Calu3 (cell line): ENCODE data around the gene UCHL5. TPM values are rescaled to one million over a fixed set of nuclear protein-coding genes. Genes with fewer than 3 reads are reported as not detected.

Experiments
- BruUV-seq: library from RNA; stranded (reverse); fragments of 400-500 nt; replicated peaks from 2 replicates; lab custom pipeline; 2021; lab: Mats Ljungman, UMichigan
- CTCF ChIA-PET: fragments of 300-600 bp; sonication (Branson Sonifier 250); formaldehyde crosslinking; loops from one replicate; lab custom pipeline; 2022; ENCODE audit warnings: antibody characterized with exemption; lab: Charles Lee
- DNase-seq: peaks from one replicate; pipeline ENCODE4 v3.0.0; 2022
- H3K27ac Mint-ChIP-seq: one replicate; pipeline ENCODE4 v1.8.0; 2022; ENCODE audit warnings: mixed read lengths; ENCODE audit not compliant: unreplicated experiment
- H3K27me3 Mint-ChIP-seq: one replicate; pipeline ENCODE4 v1.8.0; 2022; ENCODE audit warnings: mixed read lengths; ENCODE audit not compliant: unreplicated experiment
- H3K36me3 Mint-ChIP-seq: one replicate; pipeline ENCODE4 v1.8.0; 2022; ENCODE audit warnings: mild to moderate bottlenecking, moderate library complexity, mixed read lengths; ENCODE audit not compliant: insufficient read depth, unreplicated experiment
- H3K4me1 Mint-ChIP-seq: one replicate; pipeline ENCODE4 v1.8.0; 2022; ENCODE audit warnings: mild to moderate bottlenecking, low read depth, mixed read lengths; ENCODE audit not compliant: unreplicated experiment
- H3K4me3 Mint-ChIP-seq: one replicate; pipeline ENCODE4 v1.8.0; 2022; ENCODE audit warnings: mild to moderate bottlenecking, low read depth, moderate library complexity, mixed read lengths; ENCODE audit not compliant: unreplicated experiment
- H3K9me3 Mint-ChIP-seq: one replicate; pipeline ENCODE4 v1.8.0; 2022; ENCODE audit warnings: low read depth, mixed read lengths; ENCODE audit not compliant: unreplicated experiment
- CTCF ChIP-seq: fragments of 200-600 bp; IDR thresholded peaks from one replicate; pipeline ENCODE4 v1.8.0; 2022; ENCODE audit warnings: antibody characterized with exemption; ENCODE audit not compliant: unreplicated experiment
- intact Hi-C: fragments of 100-400 bp; cut with micrococcal nuclease; formaldehyde crosslinking; loops from one replicate; pipeline ENCODE4 v1.10.0; 2022; ENCODE audit not compliant: unreplicated experiment
- total RNA-seq: library from RNA; stranded (reverse); gene quantifications from 2 replicates; pipeline ENCODE4 v1.2.3, GENCODE V29; 2022

Gene UCHL5
- total RNA-seq, 1 experiment from 2014 or later: 69.9 TPM

- CTCF ChIA-PET: interaction anchor here (2.1 kb wide), 1 partner anchor 10 kb away, joined by 6 read pairs; no protein-coding TSS in a partner anchor
- no peak for TF ChIP-seq CTCF
- Mint-ChIP-seq H3K9me3 (no peaks in the 10 kb centered on the region), H3K4me1 (peaks cover 9% of the 10 kb centered on the region), H3K36me3 (peaks cover 6% of the 10 kb centered on the region), H3K4me3 (no peak overlapping the region), H3K27ac (no peak overlapping the region), H3K27me3 (no peaks in the 10 kb centered on the region)
- no peak for DNase-seq
- no TSS peak for BruUV-seq
- intact Hi-C loops: no loop called here
Measured at GRCh38 chr1:193070942-193071341, 11.8 kb upstream of the UCHL5 start.

- Mint-ChIP-seq H3K27ac (no peak overlapping the region), H3K4me3 (no peak overlapping the region), H3K36me3 (peaks cover 6% of the 10 kb centered on the region), H3K27me3 (no peaks in the 10 kb centered on the region), H3K4me1 (peaks cover 15% of the 10 kb centered on the region), H3K9me3 (no peaks in the 10 kb centered on the region)
- intact Hi-C loops: no loop called here
- CTCF ChIA-PET: interaction anchor here (2.1 kb wide), 1 partner anchor 10 kb away, joined by 6 read pairs; no protein-coding TSS in a partner anchor
- TF ChIP-seq CTCF: no peak
- no peak for DNase-seq
- BruUV-seq: no TSS peak
Measured at GRCh38 chr1:193070386-193070753, 11.2 kb upstream of the UCHL5 start.

GRCh38 chr1:193069748-193070385 is 10.7 kb upstream of the UCHL5 start:
- H3K27ac Mint-ChIP-seq: no peak overlapping the region
- no peaks in the 10 kb centered on the region for H3K9me3 Mint-ChIP-seq
- H3K4me3 Mint-ChIP-seq: no peak overlapping the region
- no peak for DNase-seq
- intact Hi-C loops: no loop called here
- H3K4me1 Mint-ChIP-seq: peaks cover 20% of the 10 kb centered on the region
- CTCF ChIA-PET: interaction anchor here (0.6 to 2.1 kb wide), 2 partner anchors 9 to 1422 kb away, joined by 6 to 7 read pairs; no protein-coding TSS in a partner anchor
- BruUV-seq: no TSS peak
- H3K36me3 Mint-ChIP-seq: peaks cover 6% of the 10 kb centered on the region
- TF ChIP-seq CTCF: peak; percentile 44
- no peaks in the 10 kb centered on the region for H3K27me3 Mint-ChIP-seq

- Mint-ChIP-seq H3K27ac (no peak overlapping the region), H3K27me3 (no peaks in the 10 kb centered on the region), H3K4me1 (peaks cover 25% of the 10 kb centered on the region), H3K4me3 (no peak overlapping the region), H3K9me3 (no peaks in the 10 kb centered on the region), H3K36me3 (peaks cover 6% of the 10 kb centered on the region)
- no peak for TF ChIP-seq CTCF
- CTCF ChIA-PET: no interaction called here
- intact Hi-C loops: no loop called here
- no peak for DNase-seq
- no TSS peak for BruUV-seq
Measured at GRCh38 chr1:193068013-193068412, 8.9 kb upstream of the UCHL5 start.
